ENCODE data around the gene ZDHHC6. TPM values are rescaled to one million over a fixed set of nuclear protein-coding genes. Genes with fewer than 3 reads are reported as not detected.

The ZDHHC6 gene
- polyA plus RNA-seq, 2 of the 4 experiments (the other 2 are of a cell fraction), result 37.2 to 57.0 TPM

GRCh38 chr10:112390125-112390703 lies 56.5 kb downstream of the ZDHHC6 start:
- no peak for ATAC-seq
- Histone ChIP-seq H3K4me2 (no peak overlapping the region), H3K4me3 (no peak overlapping the region), H3K27ac (no peak overlapping the region), H3K4me1 (peaks cover 3% of the 10 kb centered on the region; the same call in 1 of the 3 replicates), H3K9me3 (no peaks in the 10 kb centered on the region)
- ChIA-PET POLR2A (no interaction called here), CTCF (interaction anchor here (1.2 kb wide), 1 partner anchor 75 kb away, joined by 3 read pairs; no protein-coding TSS in a partner anchor)
- 83% methylated on average over 3 of the region's 3 CpGs for WGBS (ENCODE audit: missing lambda C conversion rate)
- TF ChIP-seq MAFK (IDR thresholded peaks at IDR 0.05; ENCODE audit: partially characterized antibody) (peak; percentile 74), FOSB (CRISPR knock-in tag; IDR thresholded peaks at IDR 0.05) (no peak)
- FAIRE-seq, result no peak
- no peak for DNase-seq (ENCODE audit: low read depth in 1 of 2, low spot score in 1 of 2)

DNA sequence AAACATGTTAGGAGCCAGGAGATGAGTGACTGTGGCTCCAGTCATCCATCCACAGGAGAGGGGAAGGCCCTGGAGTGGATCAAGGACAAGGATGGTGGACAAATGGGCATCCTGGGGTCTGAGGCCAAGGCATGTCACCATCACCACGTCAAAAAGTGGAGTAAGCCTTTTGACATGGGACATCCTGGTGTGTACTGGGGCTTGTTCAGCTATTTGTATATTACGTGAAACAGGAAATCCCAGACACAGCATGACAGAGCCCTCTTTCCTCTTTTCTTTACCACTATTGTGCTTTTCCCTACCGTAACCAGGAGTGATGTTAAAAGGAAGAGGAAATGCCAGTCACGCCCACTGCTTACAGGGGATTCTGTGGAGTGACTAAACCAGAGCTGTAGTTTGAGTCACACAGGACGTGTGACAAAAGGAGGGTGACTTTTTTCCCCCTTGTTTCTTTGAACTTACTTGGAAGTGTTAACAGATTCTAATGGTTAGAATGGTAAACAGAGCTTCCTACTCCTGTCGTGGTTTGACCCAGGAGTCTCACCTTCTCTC lies 57.4 kb downstream of the ZDHHC6 start:
- DNase-seq (ENCODE audit: low read depth in 1 of 2, low spot score in 1 of 2) (peak; percentile 15 to 26), ATAC-seq (peak; percentile 19 to 20; a peak in 1 of 6 replicates), FAIRE-seq (no peak)
- POLR2A ChIA-PET, result no interaction called here
- CTCF ChIA-PET, result interaction anchor here (1.2 kb wide), 1 partner anchor 74 kb away, joined by 3 read pairs; no protein-coding TSS in a partner anchor
- Histone ChIP-seq H3K4me1 (peaks cover 3% of the 10 kb centered on the region; the same call in 1 of the 3 replicates), H3K4me3 (no peak overlapping the region), H3K9me3 (no peaks in the 10 kb centered on the region), H3K4me2 (no peak overlapping the region), H3K27ac (no peak overlapping the region)
- WGBS (ENCODE audit: missing lambda C conversion rate), result 33% methylated on average over 6 of the region's 6 CpGs
- TF ChIP-seq EP300 (IDR thresholded peaks at IDR 0.05), result no peak
- no peak for TF ChIP-seq CBX8 (IDR thresholded peaks at IDR 0.05)
- TF ChIP-seq ZFP36 (IDR thresholded peaks at IDR 0.05; ENCODE audit: borderline replicate concordance, partially characterized antibody), result no peak
- TF ChIP-seq HOXB5 (CRISPR knock-in tag; IDR thresholded peaks at IDR 0.05), result no peak
- TF ChIP-seq JUNB (IDR thresholded peaks at IDR 0.05), result no peak
- no peak for TF ChIP-seq CEBPB (IDR thresholded peaks at IDR 0.05)
- no peak for TF ChIP-seq NPAS2 (CRISPR knock-in tag; IDR thresholded peaks at IDR 0.05; ENCODE audit: borderline replicate concordance)
- TF ChIP-seq ATOH8 (CRISPR knock-in tag; IDR thresholded peaks at IDR 0.05; ENCODE audit: low read depth), result no peak
- no peak for TF ChIP-seq CHD2 (IDR thresholded peaks at IDR 0.05; ENCODE audit: low read length, partially characterized antibody)
- TF ChIP-seq, protein P1, sequence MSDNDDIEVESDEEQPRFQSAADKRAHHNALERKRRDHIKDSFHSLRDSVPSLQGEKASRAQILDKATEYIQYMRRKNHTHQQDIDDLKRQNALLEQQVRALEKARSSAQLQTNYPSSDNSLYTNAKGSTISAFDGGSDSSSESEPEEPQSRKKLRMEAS (IDR thresholded peaks at IDR 0.05), result no peak
- TF ChIP-seq ELK1 (IDR thresholded peaks at IDR 0.05; ENCODE audit: low read depth, low read length), result no peak
- no peak for TF ChIP-seq GATA3 (IDR thresholded peaks at IDR 0.05; ENCODE audit: borderline replicate concordance)
- TF ChIP-seq KDM1A (IDR thresholded peaks at IDR 0.05; ENCODE audit: low read depth), result no peak
- TF ChIP-seq FOSB (CRISPR knock-in tag; IDR thresholded peaks at IDR 0.05), result no peak
- no peak for TF ChIP-seq KDM5A (IDR thresholded peaks at IDR 0.05)
- TF ChIP-seq CBX2 (IDR thresholded peaks at IDR 0.05; ENCODE audit: borderline replicate concordance, low read depth), result no peak
- TF ChIP-seq RFX5 (IDR thresholded peaks at IDR 0.05), result no peak
- TF ChIP-seq, protein P2, sequence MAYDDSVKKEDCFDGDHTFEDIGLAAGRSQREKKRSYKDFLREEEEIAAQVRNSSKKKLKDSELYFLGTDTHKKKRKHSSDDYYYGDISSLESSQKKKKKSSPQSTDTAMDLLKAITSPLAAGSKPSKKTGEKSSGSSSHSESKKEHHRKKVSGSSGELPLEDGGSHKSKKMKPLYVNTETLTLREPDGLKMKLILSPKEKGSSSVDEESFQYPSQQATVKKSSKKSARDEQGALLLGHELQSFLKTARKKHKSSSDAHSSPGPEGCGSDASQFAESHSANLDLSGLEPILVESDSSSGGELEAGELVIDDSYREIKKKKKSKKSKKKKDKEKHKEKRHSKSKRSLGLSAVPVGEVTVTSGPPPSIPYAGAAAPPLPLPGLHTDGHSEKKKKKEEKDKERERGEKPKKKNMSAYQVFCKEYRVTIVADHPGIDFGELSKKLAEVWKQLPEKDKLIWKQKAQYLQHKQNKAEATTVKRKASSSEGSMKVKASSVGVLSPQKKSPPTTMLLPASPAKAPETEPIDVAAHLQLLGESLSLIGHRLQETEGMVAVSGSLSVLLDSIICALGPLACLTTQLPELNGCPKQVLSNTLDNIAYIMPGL (CRISPR knock-in tag; IDR thresholded peaks at IDR 0.05; ENCODE audit: borderline replicate concordance), result no peak
- no peak for TF ChIP-seq ZC3H11A (IDR thresholded peaks at IDR 0.05)

DNA sequence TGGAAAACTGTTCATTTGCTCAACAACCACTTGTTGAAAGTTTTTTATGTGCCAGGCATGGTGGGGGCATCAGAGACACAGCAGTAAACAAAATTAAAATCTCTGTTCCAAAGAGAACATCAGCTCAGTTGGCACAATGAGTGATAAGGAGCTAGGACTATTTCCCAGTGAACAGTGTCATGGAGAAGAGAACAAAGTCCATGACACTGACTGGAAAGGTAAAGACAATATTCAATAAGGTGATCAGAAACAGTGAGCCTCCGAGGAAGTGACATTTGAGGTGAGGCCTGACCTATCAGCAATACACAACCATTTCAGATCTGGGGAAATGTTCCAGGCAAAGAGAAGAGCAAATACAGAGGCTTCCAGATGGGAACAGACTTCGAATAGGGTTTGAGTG lies 58.2 kb downstream of the ZDHHC6 start:
- no peaks in the 10 kb centered on the region for H3K4me1 ChIP-seq
- ChIA-PET CTCF (no interaction called here), POLR2A (no interaction called here)
- no peak overlapping the region for H3K4me2 ChIP-seq
- 23% methylated on average over 2 of the region's 2 CpGs for whole genome bisulfite sequencing (ENCODE audit: missing lambda C conversion rate)
- ATAC-seq (no peak), DNase-seq (ENCODE audit: low read depth in 1 of 2, low spot score in 1 of 2) (no peak), FAIRE-seq (no peak)
- H3K4me3 ChIP-seq, result no peak overlapping the region
- H3K27ac ChIP-seq, result no peak overlapping the region
- TF ChIP-seq, protein P3, sequence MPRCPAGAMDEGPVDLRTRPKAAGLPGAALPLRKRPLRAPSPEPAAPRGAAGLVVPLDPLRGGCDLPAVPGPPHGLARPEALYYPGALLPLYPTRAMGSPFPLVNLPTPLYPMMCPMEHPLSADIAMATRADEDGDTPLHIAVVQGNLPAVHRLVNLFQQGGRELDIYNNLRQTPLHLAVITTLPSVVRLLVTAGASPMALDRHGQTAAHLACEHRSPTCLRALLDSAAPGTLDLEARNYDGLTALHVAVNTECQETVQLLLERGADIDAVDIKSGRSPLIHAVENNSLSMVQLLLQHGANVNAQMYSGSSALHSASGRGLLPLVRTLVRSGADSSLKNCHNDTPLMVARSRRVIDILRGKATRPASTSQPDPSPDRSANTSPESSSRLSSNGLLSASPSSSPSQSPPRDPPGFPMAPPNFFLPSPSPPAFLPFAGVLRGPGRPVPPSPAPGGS (IDR thresholded peaks at IDR 0.05), result no peak
- TF ChIP-seq GATA3 (IDR thresholded peaks at IDR 0.05; ENCODE audit: borderline replicate concordance) (no peak), ZSCAN20 (CRISPR knock-in tag; IDR thresholded peaks at IDR 0.05) (no peak), REST (IDR thresholded peaks at IDR 0.05) (no peak)
- TF ChIP-seq, protein P1 (IDR thresholded peaks at IDR 0.05), result no peak
- H3K9me3 ChIP-seq, result no peaks in the 10 kb centered on the region
